ENCODE results near the gene HOXA13.

GRCh38 chr7:27243340-27244163 is 43.7 kb upstream of the HOXA13 start:
- TF ChIP-seq CTCF (conservative IDR thresholded peaks at IDR 0.05 in 1 of 2, IDR thresholded peaks at IDR 0.05 in 1 of 2; ENCODE audit: extremely low read depth in 1 of 2, insufficient read depth in 1 of 2, low read depth in 1 of 2, low read length in 2 of 2) (no peak), EZH2 (IDR thresholded peaks at IDR 0.05; ENCODE audit: borderline replicate concordance, low read length) (peak; percentile 99)
